GM12878 (cell line): ENCODE data around the gene OR5AP2. TPM values are rescaled to one million over a fixed set of nuclear protein-coding genes. Genes with fewer than 3 reads are reported as not detected.

Experiments
- ATAC-seq: fragments of 200-7000 bp; cut with Tn5 transposase; 3 replicates; pipeline ENCODE4 v1.9.1; 2020; ENCODE audit warnings: mild to moderate bottlenecking, moderate library complexity
- BruUV-seq: library from RNA; stranded (reverse); fragments of 400-500 nt; replicated peaks from 2 replicates; lab custom pipeline; 2021; lab: Mats Ljungman, UMichigan
- CTCF ChIA-PET: fragments of 300-600 bp; sonication (Branson Sonifier 250); formaldehyde crosslinking; extraction: SDS; loops from one replicate; lab custom pipeline; 2021; ENCODE audit warnings: inconsistent platforms; lab: Yijun Ruan, JAX
- POLR2A ChIA-PET: fragments of 350-600 bp; formaldehyde crosslinking; extraction: SDS; loops from one replicate; lab custom pipeline; 2021; ENCODE audit warnings: inconsistent platforms; lab: Charles Lee
- RAD21 ChIA-PET: fragments of 300-600 bp; sonication (Branson Sonifier 250); formaldehyde crosslinking; loops from one replicate; lab custom pipeline; 2023; ENCODE audit warnings: antibody characterized with exemption; ENCODE audit not compliant: unreplicated experiment; lab: Charles Lee
- SMC1A ChIA-PET: fragments of 300-600 bp; sonication (Branson Sonifier 250); formaldehyde crosslinking; loops from one replicate; lab custom pipeline; 2023; ENCODE audit not compliant: unreplicated experiment, uncharacterized antibody; lab: Charles Lee
- DNase-seq: peaks from one replicate; pipeline ENCODE4 v3.0.0-alpha.2; 2011; ENCODE audit warnings: low read depth, low spot score
- FAIRE-seq: peaks from 3 replicates; lab custom pipeline; 2011; peaks lifted over from hg19 to GRCh38; lab: Jason Lieb, UNC
- H2AFZ ChIP-seq: 2 replicates; pipeline ENCODE4 v1.6.0; 2011; ENCODE audit warnings: low read depth, low read length, control low read depth; ENCODE audit not compliant: control insufficient read depth
- H3K27ac ChIP-seq: 2 replicates; pipeline ENCODE4 v1.5.1; 2011; ENCODE audit warnings: control low read depth; ENCODE audit not compliant: control insufficient read depth, insufficient read depth
- H3K27me3 ChIP-seq, 2 experiments: replicated peaks in 1 of 2; 2 replicates each; pipeline versions ENCODE4 v1.6.0 to v1.6.1; 2011; ENCODE audit warnings: low read length in 1 of 2; ENCODE audit not compliant: control insufficient read depth in 2 of 2, insufficient read depth in 2 of 2
- H3K36me3 ChIP-seq, 2 experiments: 2 replicates each; pipeline ENCODE4 v1.5.1; 2011; ENCODE audit warnings: low read length in 1 of 2; ENCODE audit not compliant: control insufficient read depth in 2 of 2, insufficient read depth in 2 of 2
- H3K4me1 ChIP-seq: 2 replicates; pipeline ENCODE4 v1.6.1; 2011; ENCODE audit warnings: mild to moderate bottlenecking, low read length, moderate library complexity, mixed read lengths; ENCODE audit not compliant: control insufficient read depth, insufficient read depth
- H3K4me2 ChIP-seq: 2 replicates; pipeline ENCODE4 v1.6.0; 2011; ENCODE audit warnings: control low read depth; ENCODE audit not compliant: control insufficient read depth, insufficient read depth
- H3K4me3 ChIP-seq: fragments of 200-600 bp; sonication (generic); 2 replicates; pipeline ENCODE4 v1.5.1; 2016
- H3K79me2 ChIP-seq: 2 replicates; pipeline ENCODE4 v1.6.0; 2011; ENCODE audit warnings: low read length; ENCODE audit not compliant: control insufficient read depth, insufficient read depth
- H3K9ac ChIP-seq: 2 replicates; pipeline ENCODE4 v1.8.0; 2011; ENCODE audit warnings: low read length, control low read depth, mixed read lengths; ENCODE audit not compliant: control insufficient read depth, insufficient read depth
- H3K9me3 ChIP-seq: replicated peaks from 3 replicates; pipeline ENCODE4 v1.5.1; 2011; ENCODE audit warnings: mild to moderate bottlenecking, low read length; ENCODE audit not compliant: control insufficient read depth, insufficient read depth
- H4K20me1 ChIP-seq: 2 replicates; pipeline ENCODE4 v1.6.0; 2011; ENCODE audit not compliant: control insufficient read depth, insufficient read depth
- HDAC6 ChIP-seq: fragments of 200-600 bp; sonication (generic); IDR thresholded peaks from one replicate; pipeline ENCODE4 v1.8.0; 2017; ENCODE audit warnings: antibody characterized with exemption; ENCODE audit not compliant: unreplicated experiment
- KLF5 ChIP-seq: fragments of 450-650 bp; IDR thresholded peaks from 2 replicates; pipeline ENCODE4 v1.6.1; 2014; ENCODE audit warnings: mild to moderate bottlenecking; ENCODE audit not compliant: partially characterized antibody
- NBN ChIP-seq: fragments of 450-650 bp; IDR thresholded peaks from 2 replicates; pipeline ENCODE4 v1.6.1; 2016
- ZBED1 ChIP-seq: IDR thresholded peaks from 2 replicates; pipeline ENCODE4 v1.6.1; 2016; ENCODE audit warnings: borderline replicate concordance
- ZBTB40 ChIP-seq: fragments of 450-650 bp; IDR thresholded peaks from 2 replicates; pipeline ENCODE4 v1.6.1; 2016; ENCODE audit warnings: mild to moderate bottlenecking, moderate library complexity, borderline replicate concordance
- ZNF622 ChIP-seq: fragments of 450-650 bp; IDR thresholded peaks from 2 replicates; pipeline ENCODE4 v1.6.1; 2017; ENCODE audit warnings: mild to moderate bottlenecking, inconsistent platforms
- WGBS: methylation state at CpG from one replicate; pipeline ENCODE4 v1.1.6; 2016; ENCODE audit warnings: low lambda C conversion rate; ENCODE audit not compliant: insufficient replicate concordance, insufficient coverage; ENCODE audit errors: missing lambda C conversion rate; 5-methylcytosine and 5-hydroxymethylcytosine counted together
- in situ Hi-C: fragments of 300-500 bp; cut with MboI; formaldehyde crosslinking; loops from 9 replicates; pipeline ENCODE4 v1.14.3; 2018; ENCODE audit warnings: mixed read lengths
- intact Hi-C: fragments of 100-400 bp; cut with micrococcal nuclease; formaldehyde crosslinking; loops from one replicate; pipeline ENCODE4 v1.14.2; 2022; ENCODE audit not compliant: unreplicated experiment
- polyA plus RNA-seq, 11 experiments: library from polyadenylated mRNA; depleted of rRNA in 4 of 11; unstranded in 6 of 11; stranded (reverse) in 5 of 11; fragments of >200 nt; fragmentation: Nextera tagmentation in 4 of 11; fragmentation: Illumina TruSeq in 1 of 11; extraction: Ambion mirVana in 4 of 11; extraction: Trizol in 1 of 11; gene quantifications; 1 replicate in 1 of 11; 2 replicates in 10 of 11; pipeline versions ENCODE4 v1.2.1 to v1.2.3, GENCODE V29; 2011 to 2016; ENCODE audit warnings: inconsistent platforms in 2 of 11, missing spikeins in 2 of 11, low read depth in 1 of 11
- total RNA-seq, 4 experiments: library from RNA; depleted of rRNA in 3 of 4; stranded (reverse); fragments of >200 nt in 3 of 4; fragmentation: Illumina TruSeq in 1 of 4; extraction: Trizol in 1 of 4; gene quantifications; 2 replicates each; pipeline versions ENCODE4 v1.2.1 to v1.2.3, GENCODE V29; 2013 to 2021

Gene OR5AP2
- total and polyA plus RNA-seq, 10 of the 15 experiments (the other 5 are each of a cell fraction or from before 2014, with no cell fraction given) = not detected

GRCh38 chr11:56688554-56689100 is 46.4 kb upstream of the OR5AP2 start:
- H3K9me3 ChIP-seq = no peaks in the 10 kb centered on the region
- no peak for TF ChIP-seq HDAC6
- TF ChIP-seq NBN = no peak
- TF ChIP-seq ZBTB40 = no peak
- TF ChIP-seq ZNF622 = no peak
- no peak for TF ChIP-seq KLF5
- TF ChIP-seq ZBED1 = no peak
- no TSS peak for BruUV-seq
- no peak overlapping the region for H3K4me2 ChIP-seq
- DNase-seq = no peak
- H2AFZ ChIP-seq = no peak overlapping the region
- no peak overlapping the region for H3K4me3 ChIP-seq
- POLR2A ChIA-PET = no interaction called here
- no peaks in the 10 kb centered on the region for H3K4me1 ChIP-seq
- in situ Hi-C loops (no loop called here), intact Hi-C loops (no loop called here)
- no peak overlapping the region for H3K9ac ChIP-seq
- no peak overlapping the region for H3K27ac ChIP-seq
- 0% methylated on average over 1 of the region's 1 CpG for whole genome bisulfite sequencing
- no peaks in the 10 kb centered on the region for H3K79me2 ChIP-seq
- no peaks in the 10 kb centered on the region for H3K27me3 ChIP-seq
- no peak for FAIRE-seq
- CTCF ChIA-PET = no interaction called here
- RAD21 ChIA-PET = interaction anchor here (0.7 kb wide), 1 partner anchor 992 kb away, joined by 4 read pairs; no protein-coding TSS in a partner anchor
- no peak for ATAC-seq
- H3K36me3 ChIP-seq = no peaks in the 10 kb centered on the region
- SMC1A ChIA-PET = interaction anchor here (1.0 kb wide), 1 partner anchor 93 kb away, joined by 3 read pairs; no protein-coding TSS in a partner anchor
- H4K20me1 ChIP-seq = no peaks in the 10 kb centered on the region
